Medulla oblongata (tissue), 1 donor: ENCODE measurements around the gene DEDD2.
"Not testable (repeated sequence)": the region's sequence is repeated elsewhere in the genome, so short reads cannot be mapped to it uniquely, and the experiment has no call there.

Experiments
- DNase-seq: peaks from one replicate; pipeline ENCODE4 v3.0.0-alpha.2; 2015; ENCODE audit errors: extremely low spot score

Gene DEDD2

GRCh38 chr19:42217520-42218437, at the start of gene DEDD2:
DEDD2 (minus strand) TSS chr19:42217677; CDS start chr19:42217007, 670 bp downstream.
- DNase-seq: peak; percentile 96

- DNase-seq: not testable (repeated sequence)
Observed at GRCh38 chr19:42266928-42267603, 49.6 kb upstream of the DEDD2 start.

GRCh38 chr19:42266105-42266504, 48.6 kb upstream of the DEDD2 start:
- DNase-seq: not testable (repeated sequence)

GRCh38 chr19:42261763-42262162, 44.3 kb upstream of the DEDD2 start:
- DNase-seq: no peak

- DNase-seq: not testable (repeated sequence)
Observed at GRCh38 chr19:42257842-42258241, 40.4 kb upstream of the DEDD2 start.

- peak; percentile 65 for DNase-seq
Observed at GRCh38 chr19:42255766-42256745, 38.6 kb upstream of the DEDD2 start.

GRCh38 chr19:42254850-42255765, 37.6 kb upstream of the DEDD2 start, which contains the start of gene ERF:
ERF (minus strand) TSS chr19:42255128; CDS start chr19:42254999, 129 bp downstream.
- peak; percentile 95 for DNase-seq

- DNase-seq: peak; percentile 90
Observed at GRCh38 chr19:42254089-42254849, 36.8 kb upstream of the DEDD2 start.

GRCh38 chr19:42253245-42254088, 36.0 kb upstream of the DEDD2 start:
- DNase-seq: peak; percentile 53

GRCh38 chr19:42252365-42253244, 35.1 kb upstream of the DEDD2 start:
- peak; percentile 95 for DNase-seq

GRCh38 chr19:42251572-42252358, 34.3 kb upstream of the DEDD2 start:
- peak; percentile 23 for DNase-seq

GRCh38 chr19:42250666-42251531, 33.4 kb upstream of the DEDD2 start:
- peak; percentile 63 for DNase-seq

- DNase-seq: no peak
Observed at GRCh38 chr19:42250183-42250665, 32.7 kb upstream of the DEDD2 start.

GRCh38 chr19:42249769-42250168, 32.3 kb upstream of the DEDD2 start:
- no peak for DNase-seq

GRCh38 chr19:42249149-42249750, 31.8 kb upstream of the DEDD2 start:
- DNase-seq: no peak
